KMS-11 (cell line): ENCODE measurements around the gene COX8C.

Experiments used
- H2AFZ ChIP-seq: fragments of 200-600 bp; sonication (generic); 2 replicates; pipeline ENCODE4 v1.6.1; 2016; ENCODE audit warnings: antibody characterized with exemption, mixed run types, low read depth
- H3K27ac ChIP-seq: fragments of 200-600 bp; sonication (generic); 2 replicates; pipeline ENCODE4 v1.6.1; 2016; ENCODE audit warnings: mild to moderate bottlenecking, mixed run types
- H3K27me3 ChIP-seq: fragments of 200-600 bp; sonication (generic); 2 replicates; pipeline ENCODE4 v1.6.1; 2017; ENCODE audit warnings: mild to moderate bottlenecking, low read depth, mixed run types, moderate library complexity; ENCODE audit not compliant: insufficient read depth
- H3K36me3 ChIP-seq: fragments of 200-600 bp; sonication (generic); 2 replicates; pipeline ENCODE4 v1.6.1; 2017; ENCODE audit warnings: mild to moderate bottlenecking, mixed run types; ENCODE audit not compliant: insufficient read depth
- H3K4me1 ChIP-seq: fragments of 200-600 bp; sonication (generic); 2 replicates; pipeline ENCODE4 v1.6.1; 2016; ENCODE audit warnings: mild to moderate bottlenecking, low read depth, mixed run types; ENCODE audit not compliant: poor library complexity, severe bottlenecking
- H3K4me2 ChIP-seq: fragments of 200-600 bp; sonication (generic); 2 replicates; pipeline ENCODE4 v1.7.0; 2016; ENCODE audit warnings: mild to moderate bottlenecking, mixed run types
- H3K4me3 ChIP-seq: fragments of 200-600 bp; sonication (generic); IDR thresholded peaks from 2 replicates; pipeline ENCODE4 v1.6.1; 2017; ENCODE audit warnings: low read depth, low read length, mixed read lengths; ENCODE audit not compliant: insufficient read depth
- H3K79me2 ChIP-seq: fragments of 200-600 bp; sonication (generic); 2 replicates; pipeline ENCODE4 v1.6.1; 2016; ENCODE audit warnings: low read depth, mixed run types; ENCODE audit not compliant: insufficient read depth
- H3K9ac ChIP-seq: fragments of 200-600 bp; sonication (generic); 2 replicates; pipeline ENCODE4 v1.6.1; 2016; ENCODE audit warnings: mild to moderate bottlenecking, mixed run types
- H4K20me1 ChIP-seq: fragments of 200-600 bp; sonication (generic); 2 replicates; pipeline ENCODE4 v1.6.1; 2016; ENCODE audit warnings: mild to moderate bottlenecking, mixed run types; ENCODE audit not compliant: insufficient read depth
- TF ChIP-seq, protein P1 (sequence below): fragments of 200-600 bp; sonication (generic); conservative IDR thresholded peaks from 2 replicates; pipeline ENCODE4 v1.6.1; 2017; ENCODE audit warnings: low read depth, mild to moderate bottlenecking, antibody characterized with exemption, low read length, moderate library complexity, mixed read lengths

The COX8C gene

DNA sequence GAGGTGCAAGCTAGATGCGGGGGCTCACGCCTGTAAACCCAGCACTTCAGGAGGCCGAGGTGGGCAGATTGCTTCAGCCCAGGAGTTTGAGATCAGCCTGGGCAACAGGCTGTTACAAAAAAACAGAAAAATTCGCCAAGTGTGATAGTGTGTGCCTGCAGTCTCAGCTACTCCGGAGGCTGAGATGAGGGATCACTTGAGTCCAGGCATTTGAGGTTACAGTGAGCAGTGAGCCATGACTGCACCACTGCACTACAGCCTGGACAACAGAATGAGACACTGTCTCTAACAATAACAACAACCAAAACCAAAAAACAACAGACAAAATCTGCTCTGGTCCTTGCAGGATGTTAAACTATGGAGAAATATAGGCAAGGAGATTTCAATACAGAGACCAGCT is 28.1 kb upstream of the COX8C start:
- no peak overlapping the region for H2AFZ ChIP-seq
- H3K27ac ChIP-seq: no peak overlapping the region
- no peaks in the 10 kb centered on the region for H4K20me1 ChIP-seq
- H3K79me2 ChIP-seq: peaks cover 32% of the 10 kb centered on the region; the same call in 1 of the 2 replicates
- TF ChIP-seq, protein P1, sequence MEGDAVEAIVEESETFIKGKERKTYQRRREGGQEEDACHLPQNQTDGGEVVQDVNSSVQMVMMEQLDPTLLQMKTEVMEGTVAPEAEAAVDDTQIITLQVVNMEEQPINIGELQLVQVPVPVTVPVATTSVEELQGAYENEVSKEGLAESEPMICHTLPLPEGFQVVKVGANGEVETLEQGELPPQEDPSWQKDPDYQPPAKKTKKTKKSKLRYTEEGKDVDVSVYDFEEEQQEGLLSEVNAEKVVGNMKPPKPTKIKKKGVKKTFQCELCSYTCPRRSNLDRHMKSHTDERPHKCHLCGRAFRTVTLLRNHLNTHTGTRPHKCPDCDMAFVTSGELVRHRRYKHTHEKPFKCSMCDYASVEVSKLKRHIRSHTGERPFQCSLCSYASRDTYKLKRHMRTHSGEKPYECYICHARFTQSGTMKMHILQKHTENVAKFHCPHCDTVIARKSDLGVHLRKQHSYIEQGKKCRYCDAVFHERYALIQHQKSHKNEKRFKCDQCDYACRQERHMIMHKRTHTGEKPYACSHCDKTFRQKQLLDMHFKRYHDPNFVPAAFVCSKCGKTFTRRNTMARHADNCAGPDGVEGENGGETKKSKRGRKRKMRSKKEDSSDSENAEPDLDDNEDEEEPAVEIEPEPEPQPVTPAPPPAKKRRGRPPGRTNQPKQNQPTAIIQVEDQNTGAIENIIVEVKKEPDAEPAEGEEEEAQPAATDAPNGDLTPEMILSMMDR: no peak
- H3K4me2 ChIP-seq: no peak overlapping the region
- peaks cover 6% of the 10 kb centered on the region for H3K4me1 ChIP-seq
- H3K4me3 ChIP-seq: no peak overlapping the region
- H3K27me3 ChIP-seq: no peaks in the 10 kb centered on the region
- H3K36me3 ChIP-seq: no peaks in the 10 kb centered on the region
- no peak overlapping the region for H3K9ac ChIP-seq

DNA sequence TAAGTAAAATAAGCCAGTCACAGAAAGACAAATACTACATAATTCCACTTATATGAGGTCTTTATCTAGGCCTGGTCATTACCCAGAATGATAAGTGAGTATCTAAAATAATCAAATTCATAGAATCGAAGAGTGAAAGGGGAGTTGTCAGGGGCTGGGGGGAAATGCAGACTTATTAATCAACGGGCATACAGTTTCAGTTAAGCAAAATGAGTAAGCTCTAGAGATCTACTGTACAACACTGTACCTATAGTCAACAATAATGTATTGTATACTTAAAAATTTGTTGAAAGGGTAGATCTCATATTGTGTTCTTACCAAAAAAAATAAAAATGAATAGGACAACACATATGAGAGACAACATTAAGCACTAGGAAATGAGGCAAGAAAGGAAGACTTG is 27.5 kb upstream of the COX8C start:
- Histone ChIP-seq H3K79me2 (peaks cover 33% of the 10 kb centered on the region; the same call in 1 of the 2 replicates), H3K4me2 (no peak overlapping the region), H3K36me3 (no peaks in the 10 kb centered on the region)

DNA sequence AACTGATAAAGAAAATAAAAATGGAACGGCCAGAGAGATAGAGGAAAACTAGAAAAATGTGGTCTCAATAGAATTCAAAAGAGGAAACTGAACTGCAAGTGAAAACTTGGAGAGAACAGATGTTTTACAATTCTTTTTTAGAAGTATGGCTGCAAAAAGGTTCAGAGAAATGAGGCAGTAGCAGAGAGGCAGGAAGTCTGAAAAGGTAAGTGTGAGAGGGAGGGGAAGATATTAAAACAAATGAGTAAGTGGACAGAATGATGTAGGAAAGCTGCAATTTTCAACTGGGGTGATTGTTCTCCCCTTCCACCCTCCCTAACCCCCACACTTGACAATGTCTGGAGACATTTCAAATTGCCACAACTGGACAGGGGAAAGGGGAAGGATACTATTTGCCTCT is 27.0 kb upstream of the COX8C start:
- Histone ChIP-seq H2AFZ (no peak overlapping the region), H3K4me1 (peaks cover 9% of the 10 kb centered on the region), H3K36me3 (no peaks in the 10 kb centered on the region), H3K9ac (no peak overlapping the region), H3K27ac (no peak overlapping the region), H3K4me2 (no peak overlapping the region), H3K4me3 (no peak overlapping the region), H4K20me1 (no peaks in the 10 kb centered on the region), H3K27me3 (no peaks in the 10 kb centered on the region), H3K79me2 (peaks cover 37% of the 10 kb centered on the region; the same call in 1 of the 2 replicates)
- TF ChIP-seq, protein P1: no peak

More for the DNA sequence above, 27.5 kb upstream of the COX8C start:
- Histone ChIP-seq H3K4me3 (no peak overlapping the region), H3K27ac (no peak overlapping the region), H2AFZ (no peak overlapping the region), H3K9ac (no peak overlapping the region), H4K20me1 (no peaks in the 10 kb centered on the region), H3K27me3 (no peaks in the 10 kb centered on the region), H3K4me1 (peaks cover 9% of the 10 kb centered on the region)
- TF ChIP-seq, protein P1: no peak

DNA sequence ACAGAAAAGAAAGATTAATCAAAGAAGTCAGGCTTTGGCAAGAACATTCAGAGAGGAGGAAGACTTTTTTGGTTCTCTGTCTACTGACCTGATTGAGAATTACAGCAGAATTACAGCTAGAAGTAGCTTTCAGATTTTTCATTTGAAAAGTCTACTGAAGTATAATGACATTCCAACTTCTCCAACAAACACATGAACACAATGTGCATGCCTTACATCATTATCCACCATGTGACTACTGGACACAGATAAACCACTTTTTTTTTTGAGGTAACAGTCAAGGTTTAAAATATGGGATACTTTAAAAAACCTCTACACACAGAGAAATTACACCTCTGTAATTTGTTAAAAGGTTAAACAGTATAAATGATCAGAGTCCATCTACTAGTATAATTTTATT is 26.5 kb upstream of the COX8C start:
- Histone ChIP-seq H3K79me2 (peaks cover 42% of the 10 kb centered on the region; the same call in 1 of the 2 replicates), H3K27me3 (no peaks in the 10 kb centered on the region), H4K20me1 (no peaks in the 10 kb centered on the region), H3K27ac (no peak overlapping the region), H3K4me1 (peaks cover 9% of the 10 kb centered on the region), H2AFZ (no peak overlapping the region), H3K4me2 (no peak overlapping the region), H3K9ac (no peak overlapping the region), H3K36me3 (no peaks in the 10 kb centered on the region), H3K4me3 (no peak overlapping the region)
- TF ChIP-seq, protein P1: no peak
